Stimulated activated CD8-positive, alpha-beta memory T cell treated with anti-CD3 and anti-CD28 coated beads, Interleukin-15, amount 100 ng/mL, for 48 hours (primary cell): ENCODE measurements around the gene SH2D3A.
"Not testable (repeated sequence)": the region's sequence is repeated elsewhere in the genome, so short reads cannot be mapped to it uniquely, and the experiment has no call there.

Experiments
- DNase-seq, 2 donors: peaks; one replicate each; pipeline ENCODE4 v3.0.0-alpha.2; 2020; ENCODE audit warnings: low read depth in 2 of 2

SH2D3A gene

DNA sequence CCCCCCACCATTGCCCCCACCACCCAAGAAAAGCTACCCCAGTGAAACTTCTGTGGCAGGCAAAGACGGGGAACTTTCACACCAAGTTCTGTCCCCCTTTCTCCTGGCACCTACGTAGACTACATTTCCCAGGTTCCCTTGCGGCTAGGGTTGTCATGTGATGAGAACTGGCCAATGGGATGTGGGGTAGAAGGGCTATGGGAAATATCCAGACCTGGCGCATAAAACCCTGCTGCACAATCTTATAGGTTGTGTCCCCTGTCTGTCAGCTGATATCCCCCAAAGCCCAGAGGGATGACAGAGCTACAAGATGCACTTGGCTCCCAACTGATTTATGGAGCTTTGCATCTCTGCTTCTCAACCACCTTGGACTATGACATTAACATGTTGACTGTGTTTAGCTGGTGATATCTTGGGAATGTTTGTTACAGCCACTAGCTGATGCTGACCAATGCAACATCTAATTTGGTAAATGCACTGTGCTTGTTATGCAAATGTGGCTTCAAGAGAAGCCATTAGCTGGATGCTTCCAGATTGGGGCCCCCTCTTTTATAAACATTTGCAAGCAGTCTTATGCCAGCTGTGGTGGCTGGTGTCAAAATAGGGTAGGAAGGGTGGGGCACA, 6.1 kb downstream of the SH2D3A start:
- no peak for DNase-seq

DNA sequence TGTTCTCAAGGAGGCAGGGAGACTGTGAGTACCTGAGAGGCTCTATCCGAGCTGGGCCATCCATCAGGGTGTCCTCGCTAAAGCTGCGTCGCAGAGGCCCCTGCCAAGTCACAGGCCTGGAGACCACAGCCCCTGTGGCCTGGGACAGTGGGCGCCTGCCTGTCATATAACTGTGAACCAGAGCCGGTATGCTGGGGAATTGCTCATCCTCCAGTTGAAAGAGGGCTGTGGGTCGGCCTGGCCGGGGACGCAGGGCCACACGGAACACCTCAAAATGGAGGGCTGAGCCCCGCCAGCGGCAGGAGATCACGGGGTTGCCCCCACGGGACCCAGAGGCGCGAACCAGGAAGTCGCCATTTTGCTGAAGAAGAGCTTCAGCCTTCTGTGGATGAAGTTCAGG, 6.6 kb downstream of the SH2D3A start:
- no peak for DNase-seq

DNA sequence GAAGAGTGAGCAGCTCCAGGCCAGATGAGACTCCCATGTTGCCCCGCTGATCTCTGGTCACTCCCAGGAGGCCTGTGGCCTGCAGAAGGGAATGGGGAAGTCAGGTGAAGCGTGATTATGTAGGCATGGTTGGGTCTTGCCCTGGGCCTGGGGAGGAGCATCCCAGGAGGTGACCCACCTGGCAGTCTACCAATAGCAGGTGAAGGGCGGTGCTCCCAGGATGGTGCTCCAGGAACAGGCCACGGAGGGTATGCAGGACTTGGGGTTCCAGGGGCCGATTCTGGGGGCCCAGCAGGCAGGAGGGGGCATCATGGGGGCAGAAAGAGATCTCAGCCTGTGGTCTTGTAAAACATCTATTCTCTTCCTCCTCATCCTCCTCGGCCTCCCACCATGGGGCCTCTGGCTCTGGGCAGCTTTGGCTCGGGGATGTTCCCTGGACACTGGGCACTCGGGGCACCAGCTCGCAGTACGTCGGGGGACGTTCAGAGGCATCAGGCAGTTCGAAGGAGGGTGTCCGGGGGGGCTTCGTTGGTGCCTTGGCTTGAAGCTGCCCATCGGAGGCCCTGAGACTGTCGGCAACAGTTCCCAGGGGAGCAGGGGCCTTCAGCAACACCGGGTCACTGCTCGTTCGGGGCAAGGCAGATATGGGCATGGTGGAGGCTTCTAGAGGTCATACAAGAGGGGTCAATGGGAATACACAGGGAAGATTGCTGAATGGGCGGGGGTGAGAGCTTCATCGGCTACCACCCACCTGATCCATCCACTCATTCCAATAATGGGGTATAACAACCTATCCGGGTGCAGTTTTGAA, 12.4 kb downstream of the SH2D3A start:
- DNase-seq = no peak

DNA sequence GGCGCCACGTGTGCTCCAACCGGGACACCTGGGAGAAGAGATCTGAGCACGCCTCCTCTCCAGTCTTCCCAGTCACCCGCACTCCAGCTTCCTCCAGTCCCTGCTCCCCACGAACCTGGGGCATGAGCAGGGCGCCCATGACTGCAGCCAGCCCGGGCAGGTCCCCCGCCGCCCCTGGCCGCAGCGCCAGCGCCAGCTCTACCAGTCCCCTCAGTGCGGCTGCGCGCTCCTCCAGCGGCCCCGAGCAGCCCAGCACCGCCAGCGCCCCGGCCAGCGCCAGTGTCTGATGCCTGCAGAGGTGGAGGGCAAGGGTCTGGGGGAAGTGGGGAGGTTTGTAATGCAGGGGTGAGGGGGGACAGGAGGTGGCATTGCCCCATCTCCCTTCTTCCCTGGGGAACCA, 13.1 kb downstream of the SH2D3A start:
- DNase-seq = no peak

DNA sequence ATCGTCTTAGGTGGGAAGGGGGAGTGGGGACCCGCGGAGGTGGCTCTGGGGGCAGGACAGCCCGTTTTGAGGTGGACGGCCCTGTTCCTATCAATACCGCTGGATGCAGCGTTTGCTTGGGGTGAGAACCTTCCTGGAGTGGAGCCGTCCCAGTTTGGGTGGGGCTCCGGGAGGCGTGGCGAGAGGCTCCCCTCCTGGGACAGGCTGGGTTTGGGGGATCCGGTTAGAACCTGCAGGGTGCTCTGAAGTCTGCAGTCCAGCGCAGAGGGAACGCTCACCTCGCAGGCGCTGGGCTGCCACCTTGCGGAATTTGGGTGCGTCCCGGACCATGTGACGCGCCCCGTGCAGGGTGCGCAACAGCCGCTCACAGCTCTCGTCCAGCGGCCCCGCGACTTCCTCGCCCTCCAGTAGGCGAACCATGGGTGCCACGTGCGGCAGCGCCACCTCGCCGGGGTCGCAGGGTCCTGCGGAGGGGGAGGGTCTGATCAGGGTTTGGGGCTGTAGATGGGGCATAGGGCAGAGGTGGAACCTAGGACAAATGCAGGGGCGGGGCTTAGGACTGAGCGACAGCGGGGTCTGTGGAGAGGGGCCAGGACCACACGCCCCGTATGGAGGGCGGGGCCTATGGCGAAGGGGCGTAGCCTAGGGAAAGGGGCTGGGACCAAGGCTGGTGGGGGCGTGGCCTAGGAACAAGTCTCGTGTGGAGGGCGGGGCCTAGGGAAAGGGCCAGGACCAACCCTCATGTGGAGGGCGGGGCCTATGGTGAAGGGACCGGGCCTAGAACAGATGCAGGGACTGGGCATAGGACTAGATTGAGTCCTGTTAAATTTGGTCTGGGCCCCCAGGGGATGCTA, 13.8 kb downstream of the SH2D3A start:
- peak; percentile 73 to 78 for DNase-seq

DNA sequence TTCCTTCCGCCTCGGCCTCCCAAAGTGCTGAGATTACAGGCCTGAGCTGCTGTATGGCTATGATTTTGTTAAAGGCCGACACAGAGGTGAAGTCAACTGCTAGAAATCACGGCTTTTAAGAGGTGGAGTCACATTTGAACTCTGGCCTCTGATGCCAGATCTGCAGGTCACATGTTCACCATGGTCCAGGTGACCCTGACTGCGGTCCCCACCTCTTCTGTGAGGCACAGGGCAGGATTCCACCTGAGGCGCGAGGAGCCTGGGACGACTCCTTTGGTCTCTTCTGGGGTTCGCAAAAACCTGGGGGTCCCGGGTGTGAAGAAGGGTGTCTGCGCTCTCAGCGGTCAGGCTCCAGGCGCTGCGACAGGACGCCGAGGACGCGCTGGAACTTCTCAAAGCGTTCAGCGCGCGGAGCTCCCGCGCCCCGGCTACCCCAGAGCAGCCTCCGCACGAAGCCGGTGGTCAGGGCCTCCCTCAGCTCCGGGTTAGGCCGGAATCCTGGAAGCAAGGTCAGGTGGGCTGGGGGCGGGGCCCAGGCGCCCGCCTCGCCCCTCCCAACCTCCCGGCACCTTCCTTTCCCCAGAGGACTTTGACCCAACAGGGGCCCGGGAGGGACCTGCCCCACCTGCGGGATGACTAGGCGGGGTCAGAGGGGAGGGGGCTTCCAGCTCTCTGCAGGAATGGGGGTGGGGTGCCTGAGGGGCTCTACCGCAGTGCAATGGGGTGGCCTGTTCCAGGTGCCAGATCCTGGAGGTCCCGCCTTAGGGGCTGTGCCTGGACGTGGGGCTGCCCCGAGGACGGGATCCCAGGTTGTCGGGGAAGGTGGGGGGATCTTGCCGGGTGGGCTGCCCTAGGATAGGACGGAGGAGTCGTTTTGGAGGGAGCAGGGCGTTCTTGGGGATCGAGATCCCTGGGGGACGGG, 14.7 kb downstream of the SH2D3A start:
- no peak for DNase-seq

DNA sequence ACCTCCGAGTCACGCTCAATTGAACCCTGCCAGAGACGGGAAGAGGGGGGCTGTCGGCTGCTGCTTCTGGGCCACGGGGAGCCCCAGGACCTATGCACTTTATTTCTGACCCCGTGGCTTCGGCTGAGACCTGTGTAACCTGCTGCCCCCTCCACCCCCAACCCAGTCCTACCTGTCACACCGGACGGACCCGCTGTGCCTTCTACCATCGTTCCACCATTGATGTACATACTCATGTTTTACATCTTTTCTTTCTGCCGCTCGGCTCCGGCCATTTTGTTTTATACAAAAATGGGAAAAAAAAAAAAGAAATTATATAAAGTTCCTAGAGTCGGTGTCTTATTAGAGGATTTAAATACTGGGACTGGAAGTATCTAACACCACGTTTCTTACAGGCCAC, 16.0 kb downstream of the SH2D3A start:
- no peak for DNase-seq

DNA sequence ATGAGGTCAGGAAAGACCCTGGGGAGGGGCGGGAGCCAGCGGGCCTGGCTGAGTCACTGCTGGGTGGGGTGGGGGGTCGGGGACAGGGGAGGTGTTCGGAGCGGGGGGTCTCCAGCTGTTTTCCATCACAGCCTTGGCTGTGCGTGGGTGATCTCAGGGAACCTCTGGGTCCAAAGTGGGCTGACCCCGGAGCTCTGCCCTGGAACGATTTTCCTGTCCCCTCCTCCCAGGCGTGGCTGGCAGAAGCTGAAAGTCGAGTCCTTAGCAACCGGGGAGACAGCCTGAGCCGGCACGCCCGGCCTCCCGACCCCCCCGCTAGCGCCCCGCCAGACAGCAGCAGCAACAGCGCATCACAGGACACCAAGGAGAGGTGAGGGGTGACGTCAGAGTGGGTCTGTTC, 17.2 kb downstream of the SH2D3A start:
- no peak for DNase-seq

DNA sequence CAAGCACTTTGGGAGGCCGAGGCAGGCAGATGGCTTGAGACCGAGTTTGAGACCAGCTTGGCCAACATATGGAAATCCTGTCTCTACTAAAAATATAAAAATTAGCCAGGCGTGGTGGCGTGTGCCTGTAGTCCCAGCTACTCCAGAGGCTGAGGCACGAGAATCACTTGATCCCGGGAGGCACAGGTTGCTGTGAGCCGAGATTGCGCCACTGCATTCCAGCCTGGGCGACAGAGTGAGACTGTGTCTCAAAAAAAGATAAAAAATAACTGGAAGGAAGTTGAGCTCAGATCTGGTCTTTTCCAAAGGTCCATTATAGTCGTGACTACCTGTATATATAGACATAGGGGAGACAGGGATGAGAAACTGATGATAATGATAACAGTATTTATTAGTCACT, 18.7 kb downstream of the SH2D3A start:
- not testable (repeated sequence) for DNase-seq

DNA sequence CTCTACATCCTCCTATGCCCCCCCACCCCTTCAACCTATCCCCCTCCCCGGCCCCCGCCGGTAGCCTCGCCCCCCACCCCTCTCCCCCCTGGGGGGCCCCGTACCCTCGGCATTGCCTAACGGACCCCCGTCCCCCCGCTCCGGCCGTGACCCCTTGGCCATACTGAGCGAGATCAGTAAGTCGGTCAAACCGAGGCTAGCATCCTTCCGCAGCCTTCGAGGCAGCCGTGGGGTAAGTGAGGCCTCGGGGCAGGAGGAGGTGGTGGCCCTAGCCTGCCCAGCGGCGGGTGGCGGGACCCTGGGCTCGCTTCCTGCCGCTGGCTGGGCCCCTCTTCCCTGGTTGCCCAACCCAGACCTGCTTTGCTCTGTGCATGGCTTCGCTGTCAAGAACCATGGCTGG, 21.3 kb downstream of the SH2D3A start:
- no peak for DNase-seq

DNA sequence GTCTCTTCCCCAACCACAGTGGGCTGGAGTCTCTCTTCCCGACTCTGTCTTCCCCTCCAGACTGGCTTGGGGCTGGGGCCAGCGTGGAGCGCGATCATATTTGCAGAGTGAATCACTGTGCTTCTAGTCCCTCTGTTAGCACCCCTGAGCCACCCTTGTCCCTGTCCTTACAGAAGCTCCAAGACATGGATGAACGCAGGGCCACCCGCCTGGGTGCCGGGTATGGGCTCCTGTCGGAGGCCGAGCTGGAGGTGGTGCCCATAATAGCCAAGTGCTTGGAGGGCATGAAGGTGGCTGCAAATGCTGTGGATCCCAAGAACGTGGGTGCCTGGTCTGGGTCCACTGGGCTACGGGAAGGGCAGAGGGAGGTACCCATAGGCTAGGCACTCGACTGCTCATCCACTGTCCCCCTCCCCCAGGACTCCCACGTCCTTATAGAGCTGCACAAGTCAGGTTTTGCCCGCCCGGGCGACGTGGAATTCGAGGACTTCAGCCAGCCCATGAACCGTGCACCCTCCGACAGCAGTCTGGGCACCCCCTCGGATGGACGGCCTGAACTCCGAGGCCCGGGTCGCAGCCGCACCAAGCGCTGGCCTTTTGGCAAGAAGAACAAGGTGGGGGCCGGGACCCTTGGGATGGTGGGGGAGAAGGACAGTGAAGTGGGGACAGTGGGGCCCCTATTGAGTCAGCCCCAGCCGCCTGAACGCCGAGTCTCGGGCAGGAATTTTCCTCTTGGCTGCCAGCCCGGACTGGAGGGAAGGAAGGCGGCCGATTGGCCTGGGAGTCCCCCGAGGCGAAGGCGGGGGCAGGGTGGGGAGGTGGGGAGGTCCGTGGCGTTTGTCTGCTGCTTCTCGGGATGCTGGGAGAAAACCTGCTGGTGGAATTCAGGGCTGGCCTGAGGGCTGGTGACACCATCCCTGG, 22.6 kb downstream of the SH2D3A start:
- no peak for DNase-seq

DNA sequence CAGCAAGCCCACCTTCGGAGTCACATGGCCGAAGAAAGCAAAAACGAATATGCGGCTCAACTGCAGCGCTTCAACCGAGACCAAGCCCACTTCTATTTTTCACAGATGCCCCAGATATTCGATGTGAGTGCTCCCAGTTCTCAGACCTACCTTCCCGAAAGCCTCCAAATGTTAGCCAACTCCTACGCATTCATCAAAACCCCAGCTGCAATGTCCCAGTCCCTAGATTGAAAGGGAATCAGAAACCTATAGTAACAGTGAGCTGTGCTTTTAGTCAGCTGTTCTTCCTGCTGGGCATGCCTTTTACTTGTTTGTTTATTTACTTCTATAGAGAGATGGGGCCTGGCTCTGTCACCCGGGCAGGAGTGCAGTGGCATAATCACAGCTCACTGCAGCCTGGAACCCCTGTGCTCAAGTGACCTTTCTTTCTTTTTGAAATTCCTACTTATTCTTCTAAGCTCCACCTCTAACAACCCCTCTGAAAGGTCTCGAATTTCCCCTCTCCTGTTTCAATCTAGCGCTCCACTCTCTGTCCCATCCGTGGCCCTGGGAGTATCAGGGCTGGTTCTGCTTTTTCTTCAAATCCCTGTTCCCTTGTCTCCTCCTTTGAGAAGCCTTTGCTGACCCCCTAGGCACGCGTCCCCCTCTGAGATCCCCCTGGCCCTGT, 23.4 kb downstream of the SH2D3A start:
- no peak for DNase-seq

DNA sequence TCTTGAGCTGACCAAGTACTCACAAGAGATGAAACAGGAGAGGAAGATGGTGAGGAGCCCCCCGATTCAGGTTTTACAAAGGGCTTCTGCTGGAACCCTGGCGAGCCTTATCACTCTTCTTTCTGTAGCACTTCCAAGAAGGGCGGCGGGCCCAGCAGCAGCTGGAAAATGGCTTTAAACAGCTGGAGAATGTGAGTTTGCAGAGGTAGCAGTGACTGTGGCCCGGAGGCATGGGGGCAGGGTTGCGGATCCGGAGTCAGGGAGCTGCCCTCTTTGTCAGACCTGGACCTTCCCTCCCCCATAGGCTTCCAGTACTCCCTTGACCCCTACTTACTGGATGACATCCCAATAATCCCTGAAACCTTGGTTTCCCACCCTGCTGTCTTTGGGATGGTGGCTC, 24.2 kb downstream of the SH2D3A start:
- no peak for DNase-seq

DNA sequence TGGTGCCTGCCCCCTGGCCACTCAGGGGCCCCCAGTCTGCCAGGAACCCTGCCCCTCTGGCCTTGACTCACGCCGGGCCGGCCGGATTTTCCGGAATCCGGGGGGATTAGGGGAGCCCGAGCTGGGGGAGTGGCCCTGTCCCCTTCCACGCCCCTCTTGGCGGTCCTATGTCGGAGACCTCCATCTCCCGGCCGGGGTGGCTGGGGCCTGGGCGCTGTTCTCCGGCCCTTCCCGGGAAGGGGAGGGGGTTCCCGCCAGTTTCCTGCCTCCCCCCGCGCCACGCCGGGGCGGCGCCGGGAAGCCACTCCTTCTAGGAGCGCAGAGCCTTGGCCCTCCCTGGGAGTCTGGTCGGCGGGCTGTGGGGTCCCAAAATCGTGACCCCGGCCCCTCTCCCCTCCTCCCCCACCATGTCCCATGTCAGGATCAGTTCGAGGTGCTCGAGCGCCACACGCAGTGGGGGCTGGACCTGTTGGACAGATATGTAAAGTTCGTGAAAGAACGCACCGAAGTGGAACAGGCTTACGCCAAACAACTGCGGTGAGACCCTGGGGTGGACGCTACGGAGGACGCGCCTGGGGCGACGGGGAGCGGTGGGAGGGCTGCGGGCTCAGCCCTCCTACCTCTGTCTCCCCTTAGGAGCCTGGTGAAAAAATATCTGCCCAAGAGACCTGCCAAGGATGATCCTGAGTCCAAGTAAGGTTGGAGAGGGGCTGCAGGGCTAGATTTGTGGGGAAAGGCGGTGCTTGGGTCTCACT, 26.5 kb downstream of the SH2D3A start:
- no peak for DNase-seq

DNA sequence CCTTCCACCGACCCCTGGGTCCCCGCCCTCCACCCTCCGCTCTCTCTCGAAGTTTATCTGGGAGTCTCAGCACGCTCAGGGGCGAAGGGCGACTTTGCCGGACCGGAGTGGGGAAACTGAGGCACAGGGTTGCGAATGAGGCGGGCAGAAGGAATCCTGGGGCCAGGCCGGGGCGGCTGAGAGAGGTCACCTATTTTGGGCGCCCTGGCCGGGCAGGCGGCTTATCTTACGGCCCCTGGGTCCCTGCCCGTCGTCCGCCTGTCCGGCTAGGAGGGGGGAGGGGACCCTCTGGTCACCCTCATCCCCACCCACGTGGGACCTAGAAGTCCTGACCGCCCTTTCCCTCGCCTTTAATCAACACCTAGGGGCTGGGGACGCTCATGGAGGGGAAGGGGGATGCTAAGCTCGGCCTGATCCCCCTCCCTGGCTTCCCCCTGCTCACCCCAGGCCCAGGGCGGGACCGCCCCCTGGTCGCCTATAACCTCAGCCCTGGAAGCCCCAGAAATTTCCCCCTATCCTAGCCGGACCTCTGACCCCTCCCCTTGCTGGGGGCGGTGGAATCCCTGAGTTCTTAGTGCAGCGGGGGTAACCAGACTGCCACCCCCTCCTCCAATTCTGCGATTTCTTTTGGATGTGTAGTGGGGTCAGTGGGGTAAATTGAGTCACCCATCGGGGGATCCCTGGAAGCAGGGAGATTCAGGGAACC, 27.2 kb downstream of the SH2D3A start:
- DNase-seq = no peak

DNA sequence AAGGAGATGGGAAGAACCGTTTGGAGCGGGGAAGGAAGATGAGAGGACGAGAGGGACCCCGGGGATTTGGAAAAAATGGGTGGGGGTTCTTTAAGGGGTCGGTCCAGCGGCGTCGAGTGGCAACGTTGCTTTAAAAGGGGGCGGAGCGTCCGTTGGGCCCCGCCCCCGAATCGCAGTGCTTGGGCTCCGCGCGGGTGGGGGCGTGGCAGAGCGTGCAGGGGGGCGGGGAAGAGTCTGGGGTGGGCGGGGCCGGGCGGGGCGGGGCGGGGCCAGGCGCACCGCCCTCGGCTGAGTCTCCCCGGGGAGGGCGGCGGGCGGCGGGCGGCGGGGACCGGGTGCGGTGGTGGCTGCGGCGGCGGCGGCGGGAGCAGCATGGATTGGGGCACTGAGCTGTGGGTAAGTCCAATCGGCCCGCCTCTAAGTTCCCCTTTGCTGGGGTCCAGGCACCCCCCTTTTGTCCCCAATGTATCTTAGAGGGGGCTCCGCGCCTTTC, 27.8 kb downstream of the SH2D3A start, which contains the start of gene TRIP10:
TSS of gene TRIP10 (plus strand) at position 291 of the 493 bp plus-strand sequence. CDS start at position 373, 82 bp downstream.
- peak; percentile 66 to 73 for DNase-seq

DNA sequence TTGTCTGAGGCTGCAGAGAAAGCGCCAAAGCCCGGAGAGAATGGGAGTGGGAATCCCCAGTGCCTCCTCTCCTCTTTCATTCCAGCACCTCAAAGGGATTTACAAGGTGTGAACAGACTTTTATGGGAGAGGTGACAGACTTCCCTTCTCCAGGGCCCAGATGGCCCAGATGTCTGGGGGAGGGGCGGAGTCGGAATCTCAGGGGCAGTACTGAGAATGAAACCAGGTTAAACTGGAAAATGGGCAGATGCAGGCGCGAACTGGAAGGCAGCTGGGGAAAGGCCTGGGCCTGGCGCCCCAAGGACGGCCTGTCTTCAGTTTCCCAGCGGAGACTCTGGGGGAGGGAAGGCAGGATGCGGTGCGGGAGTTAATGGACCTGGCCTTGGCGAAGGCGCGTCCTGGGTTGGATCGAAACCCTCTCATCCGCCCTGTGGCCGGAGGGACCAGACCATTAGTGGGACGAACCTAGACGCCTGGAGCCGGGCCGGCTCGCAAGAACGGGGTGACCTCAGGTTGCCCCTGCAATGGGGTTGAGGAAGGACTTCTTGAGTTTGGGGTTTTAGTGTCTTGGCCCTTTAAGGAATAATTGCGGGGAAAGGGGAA, 28.3 kb downstream of the SH2D3A start:
- DNase-seq = no peak
